ENCODE data around the gene ACOT12.

DNA sequence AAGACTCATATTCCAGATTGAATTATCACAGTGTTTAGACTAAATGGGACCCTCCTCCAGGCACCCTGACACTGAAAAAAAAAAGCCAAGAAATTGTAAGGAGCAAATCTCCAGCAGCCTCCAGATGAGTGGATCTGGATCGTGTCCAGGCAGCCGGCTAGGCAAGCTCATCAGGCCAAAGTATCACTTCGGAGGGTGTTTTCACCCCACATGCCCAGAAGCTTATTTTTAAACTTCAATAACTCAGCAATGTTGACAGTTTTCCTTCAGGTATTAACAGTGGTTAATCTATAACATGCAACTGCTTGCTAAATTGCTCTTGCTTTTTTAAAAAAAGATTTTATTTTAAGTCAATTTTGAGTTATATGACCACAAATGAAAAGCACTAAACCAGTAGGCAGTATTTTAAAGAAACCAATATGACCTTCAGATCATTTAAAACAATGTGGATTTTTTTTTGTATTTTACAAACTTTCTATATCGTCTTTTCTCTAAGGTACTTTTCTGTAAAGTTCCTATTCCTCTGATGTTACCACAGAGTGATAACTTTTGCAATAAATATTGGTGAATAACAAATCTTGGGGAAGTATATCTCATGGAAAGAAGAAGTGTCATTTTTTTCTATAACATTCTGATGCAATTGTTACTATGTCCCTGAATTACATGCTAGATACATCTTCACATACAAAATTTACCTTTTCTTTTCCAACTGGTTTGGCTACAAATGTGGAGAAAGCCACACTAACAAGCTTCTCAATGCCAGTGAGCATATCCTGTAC, 30.7 kb downstream of the ACOT12 start:
- TF ChIP-seq, protein P1, sequence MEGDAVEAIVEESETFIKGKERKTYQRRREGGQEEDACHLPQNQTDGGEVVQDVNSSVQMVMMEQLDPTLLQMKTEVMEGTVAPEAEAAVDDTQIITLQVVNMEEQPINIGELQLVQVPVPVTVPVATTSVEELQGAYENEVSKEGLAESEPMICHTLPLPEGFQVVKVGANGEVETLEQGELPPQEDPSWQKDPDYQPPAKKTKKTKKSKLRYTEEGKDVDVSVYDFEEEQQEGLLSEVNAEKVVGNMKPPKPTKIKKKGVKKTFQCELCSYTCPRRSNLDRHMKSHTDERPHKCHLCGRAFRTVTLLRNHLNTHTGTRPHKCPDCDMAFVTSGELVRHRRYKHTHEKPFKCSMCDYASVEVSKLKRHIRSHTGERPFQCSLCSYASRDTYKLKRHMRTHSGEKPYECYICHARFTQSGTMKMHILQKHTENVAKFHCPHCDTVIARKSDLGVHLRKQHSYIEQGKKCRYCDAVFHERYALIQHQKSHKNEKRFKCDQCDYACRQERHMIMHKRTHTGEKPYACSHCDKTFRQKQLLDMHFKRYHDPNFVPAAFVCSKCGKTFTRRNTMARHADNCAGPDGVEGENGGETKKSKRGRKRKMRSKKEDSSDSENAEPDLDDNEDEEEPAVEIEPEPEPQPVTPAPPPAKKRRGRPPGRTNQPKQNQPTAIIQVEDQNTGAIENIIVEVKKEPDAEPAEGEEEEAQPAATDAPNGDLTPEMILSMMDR (IDR thresholded peaks at IDR 0.05): no peak
- TF ChIP-seq, protein P2, sequence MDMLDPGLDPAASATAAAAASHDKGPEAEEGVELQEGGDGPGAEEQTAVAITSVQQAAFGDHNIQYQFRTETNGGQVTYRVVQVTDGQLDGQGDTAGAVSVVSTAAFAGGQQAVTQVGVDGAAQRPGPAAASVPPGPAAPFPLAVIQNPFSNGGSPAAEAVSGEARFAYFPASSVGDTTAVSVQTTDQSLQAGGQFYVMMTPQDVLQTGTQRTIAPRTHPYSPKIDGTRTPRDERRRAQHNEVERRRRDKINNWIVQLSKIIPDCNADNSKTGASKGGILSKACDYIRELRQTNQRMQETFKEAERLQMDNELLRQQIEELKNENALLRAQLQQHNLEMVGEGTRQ (CRISPR knock-in tag; IDR thresholded peaks at IDR 0.05): no peak
- TF ChIP-seq, protein P3, sequence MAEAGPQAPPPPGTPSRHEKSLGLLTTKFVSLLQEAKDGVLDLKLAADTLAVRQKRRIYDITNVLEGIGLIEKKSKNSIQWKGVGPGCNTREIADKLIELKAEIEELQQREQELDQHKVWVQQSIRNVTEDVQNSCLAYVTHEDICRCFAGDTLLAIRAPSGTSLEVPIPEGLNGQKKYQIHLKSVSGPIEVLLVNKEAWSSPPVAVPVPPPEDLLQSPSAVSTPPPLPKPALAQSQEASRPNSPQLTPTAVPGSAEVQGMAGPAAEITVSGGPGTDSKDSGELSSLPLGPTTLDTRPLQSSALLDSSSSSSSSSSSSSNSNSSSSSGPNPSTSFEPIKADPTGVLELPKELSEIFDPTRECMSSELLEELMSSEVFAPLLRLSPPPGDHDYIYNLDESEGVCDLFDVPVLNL (CRISPR knock-in tag; IDR thresholded peaks at IDR 0.05; ENCODE audit: borderline replicate concordance, low read depth): no peak
- TF ChIP-seq CREB1 (CRISPR knock-in tag; IDR thresholded peaks at IDR 0.05): no peak
- no peak for TF ChIP-seq SMAD4 (CRISPR knock-in tag; IDR thresholded peaks at IDR 0.05)
- TF ChIP-seq, protein P4, sequence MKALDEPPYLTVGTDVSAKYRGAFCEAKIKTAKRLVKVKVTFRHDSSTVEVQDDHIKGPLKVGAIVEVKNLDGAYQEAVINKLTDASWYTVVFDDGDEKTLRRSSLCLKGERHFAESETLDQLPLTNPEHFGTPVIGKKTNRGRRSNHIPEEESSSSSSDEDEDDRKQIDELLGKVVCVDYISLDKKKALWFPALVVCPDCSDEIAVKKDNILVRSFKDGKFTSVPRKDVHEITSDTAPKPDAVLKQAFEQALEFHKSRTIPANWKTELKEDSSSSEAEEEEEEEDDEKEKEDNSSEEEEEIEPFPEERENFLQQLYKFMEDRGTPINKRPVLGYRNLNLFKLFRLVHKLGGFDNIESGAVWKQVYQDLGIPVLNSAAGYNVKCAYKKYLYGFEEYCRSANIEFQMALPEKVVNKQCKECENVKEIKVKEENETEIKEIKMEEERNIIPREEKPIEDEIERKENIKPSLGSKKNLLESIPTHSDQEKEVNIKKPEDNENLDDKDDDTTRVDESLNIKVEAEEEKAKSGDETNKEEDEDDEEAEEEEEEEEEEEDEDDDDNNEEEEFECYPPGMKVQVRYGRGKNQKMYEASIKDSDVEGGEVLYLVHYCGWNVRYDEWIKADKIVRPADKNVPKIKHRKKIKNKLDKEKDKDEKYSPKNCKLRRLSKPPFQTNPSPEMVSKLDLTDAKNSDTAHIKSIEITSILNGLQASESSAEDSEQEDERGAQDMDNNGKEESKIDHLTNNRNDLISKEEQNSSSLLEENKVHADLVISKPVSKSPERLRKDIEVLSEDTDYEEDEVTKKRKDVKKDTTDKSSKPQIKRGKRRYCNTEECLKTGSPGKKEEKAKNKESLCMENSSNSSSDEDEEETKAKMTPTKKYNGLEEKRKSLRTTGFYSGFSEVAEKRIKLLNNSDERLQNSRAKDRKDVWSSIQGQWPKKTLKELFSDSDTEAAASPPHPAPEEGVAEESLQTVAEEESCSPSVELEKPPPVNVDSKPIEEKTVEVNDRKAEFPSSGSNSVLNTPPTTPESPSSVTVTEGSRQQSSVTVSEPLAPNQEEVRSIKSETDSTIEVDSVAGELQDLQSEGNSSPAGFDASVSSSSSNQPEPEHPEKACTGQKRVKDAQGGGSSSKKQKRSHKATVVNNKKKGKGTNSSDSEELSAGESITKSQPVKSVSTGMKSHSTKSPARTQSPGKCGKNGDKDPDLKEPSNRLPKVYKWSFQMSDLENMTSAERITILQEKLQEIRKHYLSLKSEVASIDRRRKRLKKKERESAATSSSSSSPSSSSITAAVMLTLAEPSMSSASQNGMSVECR (CRISPR knock-in tag; IDR thresholded peaks at IDR 0.05; ENCODE audit: borderline replicate concordance): no peak
- TF ChIP-seq, protein P5, sequence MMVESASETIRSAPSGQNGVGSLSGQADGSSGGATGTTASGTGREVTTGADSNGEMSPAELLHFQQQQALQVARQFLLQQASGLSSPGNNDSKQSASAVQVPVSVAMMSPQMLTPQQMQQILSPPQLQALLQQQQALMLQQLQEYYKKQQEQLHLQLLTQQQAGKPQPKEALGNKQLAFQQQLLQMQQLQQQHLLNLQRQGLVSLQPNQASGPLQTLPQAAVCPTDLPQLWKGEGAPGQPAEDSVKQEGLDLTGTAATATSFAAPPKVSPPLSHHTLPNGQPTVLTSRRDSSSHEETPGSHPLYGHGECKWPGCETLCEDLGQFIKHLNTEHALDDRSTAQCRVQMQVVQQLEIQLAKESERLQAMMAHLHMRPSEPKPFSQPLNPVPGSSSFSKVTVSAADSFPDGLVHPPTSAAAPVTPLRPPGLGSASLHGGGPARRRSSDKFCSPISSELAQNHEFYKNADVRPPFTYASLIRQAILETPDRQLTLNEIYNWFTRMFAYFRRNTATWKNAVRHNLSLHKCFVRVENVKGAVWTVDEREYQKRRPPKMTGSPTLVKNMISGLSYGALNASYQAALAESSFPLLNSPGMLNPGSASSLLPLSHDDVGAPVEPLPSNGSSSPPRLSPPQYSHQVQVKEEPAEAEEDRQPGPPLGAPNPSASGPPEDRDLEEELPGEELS (CRISPR knock-in tag; IDR thresholded peaks at IDR 0.05): no peak
- no peak for TF ChIP-seq NFE2L1 (CRISPR knock-in tag; IDR thresholded peaks at IDR 0.05)
